GM21447 (cell line): Measurements from ENCODE around the gene NPLOC4.
"Not testable (repeated sequence)": the region's sequence is repeated elsewhere in the genome, so short reads cannot be mapped to it uniquely, and the experiment has no call there.

Experiments used
- ATAC-seq: cut with Tn5 transposase; IDR thresholded peaks from one replicate; pipeline ENCODE4 v1.9.1; 2021; ENCODE audit not compliant: unreplicated experiment

Gene NPLOC4

DNA sequence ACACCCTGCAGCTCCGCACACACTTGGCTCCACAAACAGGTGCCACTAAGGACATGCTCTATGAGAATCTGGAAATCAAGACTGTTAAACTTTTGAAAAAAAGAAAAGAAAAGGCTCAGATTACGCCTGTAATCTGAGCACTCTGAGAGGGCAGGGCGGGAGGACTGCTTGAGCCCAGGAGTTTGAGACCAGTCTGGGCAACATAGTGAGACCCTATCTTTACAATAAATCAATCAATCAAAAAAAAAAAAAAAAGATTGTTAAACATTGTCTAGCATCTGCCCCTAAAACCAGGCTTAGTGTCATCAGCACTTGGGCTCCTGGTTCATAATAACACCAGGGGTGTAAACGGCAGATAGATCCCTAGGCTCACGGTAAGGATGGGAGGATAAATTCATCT, 47.3 kb downstream of the NPLOC4 start:
- ATAC-seq = no peak

GRCh38 chr17:81586096-81586495, 50.8 kb downstream of the NPLOC4 start:
- ATAC-seq = no peak

DNA sequence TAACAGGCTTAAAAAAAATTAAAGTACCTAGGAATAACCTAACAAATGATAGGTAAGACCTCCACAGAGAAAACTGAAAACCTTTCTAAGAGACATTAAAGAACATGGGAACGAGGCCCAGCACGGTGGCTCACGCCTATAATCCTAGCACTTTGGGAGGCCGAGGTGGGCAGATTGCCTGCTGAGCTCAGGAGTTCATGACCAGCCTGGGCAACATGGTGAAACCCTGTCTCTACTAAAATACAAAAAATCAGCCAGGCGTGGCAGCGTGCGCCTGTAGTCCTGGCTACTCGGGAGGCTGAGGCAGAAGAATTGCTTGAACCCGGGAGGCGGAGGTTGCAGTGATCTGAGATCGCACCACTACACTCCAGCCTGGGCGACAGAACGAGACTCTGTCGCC, 52.1 kb downstream of the NPLOC4 start:
- ATAC-seq = not testable (repeated sequence)

DNA sequence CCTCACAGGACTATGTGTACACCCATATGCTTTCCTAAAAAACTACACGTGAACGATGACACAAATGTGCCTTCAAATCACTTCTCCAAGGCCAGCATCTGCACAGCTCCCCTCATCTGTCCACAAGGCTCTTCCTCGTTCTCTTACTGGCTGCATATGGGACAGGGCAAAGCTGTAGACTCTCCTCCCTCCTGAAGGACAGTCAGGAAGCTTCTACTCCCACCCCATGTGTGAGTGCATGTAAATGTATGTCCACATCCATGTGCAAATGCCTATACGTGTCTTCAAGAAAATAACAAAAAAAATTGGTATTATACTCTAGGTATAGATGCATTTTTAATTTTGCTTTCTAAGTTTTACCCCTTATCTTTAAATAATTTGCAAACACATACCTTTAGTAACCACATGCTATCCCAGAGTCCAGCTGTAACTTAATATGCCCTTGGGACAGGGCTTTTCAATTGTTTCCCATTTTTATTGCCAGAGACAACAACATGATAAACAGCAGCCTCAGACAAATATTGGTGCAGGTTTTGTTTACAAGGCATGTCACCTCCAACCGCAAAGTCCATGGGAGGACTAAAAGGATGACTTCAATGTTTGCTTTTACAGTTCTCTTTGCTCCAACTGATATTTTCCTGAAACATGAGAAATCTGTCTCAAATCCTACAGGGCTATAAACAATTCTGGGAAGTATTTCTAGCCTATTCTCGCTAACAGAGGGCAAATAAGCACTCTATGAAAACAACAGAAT, 53.1 kb downstream of the NPLOC4 start:
- ATAC-seq = no peak

DNA sequence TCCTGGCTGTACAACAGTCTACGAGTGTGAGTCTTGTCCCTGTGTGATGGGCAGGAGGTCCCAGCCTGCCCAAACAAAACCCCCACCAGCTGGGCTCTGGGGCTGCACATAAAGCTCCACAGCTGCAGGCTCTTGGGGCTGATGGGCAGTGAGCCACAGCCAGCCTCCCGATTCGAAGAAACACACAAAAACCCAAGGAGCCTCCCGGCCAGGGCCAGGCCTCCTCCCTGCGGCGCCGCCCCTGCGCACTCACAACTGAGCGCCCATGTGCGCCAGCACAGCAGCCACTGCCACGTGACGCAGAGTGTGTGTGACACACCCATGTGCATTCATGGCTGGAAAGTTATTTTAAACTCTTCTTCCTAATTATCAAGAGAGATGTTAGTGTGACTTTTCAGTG, 54.2 kb downstream of the NPLOC4 start:
- no peak for ATAC-seq

DNA sequence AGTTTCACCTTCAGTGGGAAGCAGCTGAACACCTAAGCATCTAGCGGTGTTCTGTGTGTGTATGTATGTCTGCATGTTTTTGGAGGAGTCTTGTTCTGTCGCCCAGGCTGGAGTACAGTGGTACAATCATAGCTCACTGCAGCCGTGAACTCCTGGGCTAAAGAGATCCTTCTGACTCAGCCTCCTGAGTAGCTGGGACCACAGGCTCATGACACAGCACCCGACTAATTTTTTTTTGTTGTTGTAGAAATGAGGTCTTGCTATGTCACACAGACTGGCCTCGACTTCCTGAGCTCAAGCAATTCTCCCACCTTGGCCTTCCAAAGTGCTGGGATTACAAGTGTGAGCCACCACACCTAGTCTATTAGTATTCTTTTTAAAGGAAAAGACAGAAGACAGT, 54.6 kb downstream of the NPLOC4 start:
- no peak for ATAC-seq

- ATAC-seq = no peak
Observed at GRCh38 chr17:81581758-81582157, 55.2 kb downstream of the NPLOC4 start.

DNA sequence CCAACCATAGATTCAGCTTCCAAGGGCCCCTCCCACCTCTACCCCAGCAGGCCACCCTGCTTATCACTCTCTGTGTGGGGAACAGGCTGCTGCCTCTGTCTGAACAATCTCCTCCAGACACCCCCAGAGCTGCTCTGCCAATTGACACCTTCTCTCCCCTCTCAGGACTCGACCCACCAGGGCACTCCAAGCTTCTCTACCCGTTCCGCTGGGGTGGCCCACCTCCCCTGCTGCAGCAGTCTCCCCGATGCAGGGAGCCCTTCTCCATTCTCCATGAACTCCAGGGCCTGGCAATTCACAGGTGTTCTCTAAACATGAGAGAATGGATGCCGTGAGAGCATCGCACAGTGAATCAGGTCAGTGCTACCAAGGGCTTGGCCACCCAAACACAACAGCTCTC, 56.4 kb downstream of the NPLOC4 start:
- no peak for ATAC-seq

- ATAC-seq = no peak
Observed at GRCh38 chr17:81579821-81580321, 57.0 kb downstream of the NPLOC4 start.

DNA sequence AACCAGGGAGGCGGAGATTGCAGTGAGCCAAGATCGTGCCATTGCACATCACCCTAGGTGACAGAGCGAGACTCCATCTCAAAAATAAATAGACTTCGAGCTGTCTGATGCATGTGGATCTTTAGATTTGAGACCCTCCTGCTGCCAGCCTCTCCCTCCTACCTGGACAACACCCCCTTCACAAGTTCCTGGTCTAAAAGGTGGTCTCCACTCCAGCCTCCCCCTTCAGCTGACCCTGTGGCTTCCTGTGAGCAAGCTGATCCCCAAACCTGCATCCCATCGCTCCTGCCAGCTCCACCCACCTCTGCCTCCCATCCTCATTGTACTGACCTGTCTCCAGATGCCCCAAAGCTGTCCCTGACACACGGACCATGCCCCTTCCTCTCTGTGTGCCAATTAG, 57.6 kb downstream of the NPLOC4 start:
- no peak for ATAC-seq

GRCh38 chr17:81578561-81579225, 58.2 kb downstream of the NPLOC4 start:
- no peak for ATAC-seq

GRCh38 chr17:81578038-81578441, 58.9 kb downstream of the NPLOC4 start:
- no peak for ATAC-seq

- ATAC-seq = no peak
Observed at GRCh38 chr17:81577278-81578000, 59.5 kb downstream of the NPLOC4 start.

GRCh38 chr17:81576621-81577277, 60.2 kb downstream of the NPLOC4 start:
- no peak for ATAC-seq

DNA sequence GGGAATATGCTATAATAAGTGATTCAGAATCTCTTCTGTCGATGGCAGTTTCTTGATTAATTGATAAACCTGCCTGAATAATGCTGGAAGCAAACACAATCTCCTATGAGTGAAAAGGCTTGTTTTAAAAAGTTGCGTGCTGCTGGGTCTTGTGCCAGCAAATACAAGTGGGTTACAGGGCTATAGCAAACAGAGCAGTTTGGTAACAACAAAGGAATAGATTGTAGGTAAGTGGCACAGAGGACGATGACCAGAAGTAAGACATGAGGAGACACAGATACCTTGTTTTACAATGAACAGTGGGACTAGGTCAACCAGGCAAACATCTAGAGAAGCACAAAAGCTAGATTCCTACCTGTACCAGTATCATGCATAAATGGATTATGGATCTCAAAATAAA, 61.1 kb downstream of the NPLOC4 start:
- no peak for ATAC-seq

- ATAC-seq = no peak
Observed at GRCh38 chr17:81574643-81574956, 62.3 kb downstream of the NPLOC4 start.

GRCh38 chr17:81573794-81574642, 62.9 kb downstream of the NPLOC4 start:
- ATAC-seq = no peak

DNA sequence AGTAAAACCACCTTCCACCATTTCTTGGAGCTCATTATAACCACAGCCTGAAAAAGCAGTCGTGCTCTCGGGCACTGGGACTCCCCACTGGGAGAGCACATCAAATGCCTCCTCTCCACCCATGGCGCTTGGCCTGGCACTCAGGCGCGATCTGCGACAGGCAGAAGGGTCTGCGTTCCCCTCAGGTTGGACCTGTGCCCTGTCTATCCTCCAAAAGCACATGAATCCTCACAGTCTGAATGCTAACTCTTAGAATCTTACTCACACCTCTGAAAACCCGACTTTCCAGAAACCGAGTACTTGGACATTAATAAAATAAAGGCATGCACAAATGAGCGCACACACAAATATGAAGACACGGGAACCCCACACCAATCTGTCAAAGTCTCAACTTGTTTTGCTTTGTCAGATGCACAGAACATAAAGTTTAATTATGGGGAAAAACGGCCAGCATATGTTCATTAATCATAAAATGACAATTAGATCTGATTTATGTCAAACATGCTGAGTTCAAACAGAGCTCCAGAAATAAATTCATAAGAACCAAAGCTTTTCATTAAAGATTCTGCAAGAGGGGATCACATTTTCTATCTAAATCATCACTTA, 64.2 kb downstream of the NPLOC4 start:
- no peak for ATAC-seq

DNA sequence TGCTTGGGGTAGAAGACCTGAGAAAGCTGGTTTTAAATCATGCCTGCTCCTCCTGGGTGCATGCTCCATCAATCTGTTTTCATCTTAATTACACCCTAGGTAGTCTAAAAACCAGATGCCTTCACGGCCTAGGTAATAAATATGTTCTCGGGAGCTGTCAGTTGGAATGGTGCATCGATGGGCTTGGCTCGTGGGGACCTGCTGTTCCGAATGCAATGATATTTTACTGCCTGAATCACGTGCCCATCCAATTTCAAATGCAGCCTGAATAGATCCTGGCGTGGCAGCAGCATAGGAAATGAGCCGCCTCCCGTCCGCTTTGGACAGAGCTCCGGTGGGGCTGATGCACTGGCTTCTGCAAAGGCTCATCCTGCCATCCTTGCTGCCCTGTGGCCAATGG, 65.9 kb downstream of the NPLOC4 start:
- ATAC-seq = no peak

- ATAC-seq = no peak
Observed at GRCh38 chr17:81569986-81570514, 66.9 kb downstream of the NPLOC4 start.
